H1 (cell line): ENCODE measurements around the gene ATP2C1.

Experiments
- CHD7 ChIP-seq: fragments of 300-600 bp; sonication (generic); IDR thresholded peaks from 2 replicates; pipeline ENCODE4 v1.7.1; 2012; ENCODE audit warnings: low read length, moderate library complexity, mild to moderate bottlenecking, inconsistent platforms; ENCODE audit not compliant: insufficient replicate concordance
- FOSL1 ChIP-seq: IDR thresholded peaks from 2 replicates; pipeline ENCODE4 v1.6.1; 2011; ENCODE audit warnings: mild to moderate bottlenecking, low read depth, low read length, moderate library complexity; ENCODE audit not compliant: insufficient read depth
- POLR2A ChIP-seq, 2 experiments: IDR thresholded peaks; 1 replicate in 1 of 2; 2 replicates in 1 of 2; pipeline ENCODE4 v1.6.1; 2011; ENCODE audit warnings: low read depth in 2 of 2, low read length in 2 of 2, mild to moderate bottlenecking in 2 of 2; ENCODE audit errors: control extremely low read depth in 1 of 2

GRCh38 chr3:130878464-130878863 is 15.4 kb upstream of the ATP2C1 start:
- no peak for TF ChIP-seq POLR2A (IDR thresholded peaks at IDR 0.05; ENCODE audit: control extremely low read depth in 1 of 2, low read depth in 2 of 2, low read length in 2 of 2)
- TF ChIP-seq CHD7: no peak
- TF ChIP-seq FOSL1: no peak
